Measurements from ENCODE around the gene LRP1.

LRP1 gene

GRCh38 chr12:57224973-57225679, 96.8 kb downstream of the LRP1 start:
- 0 out of 2 replicates have a peak overlapping the region, but pooled peaks have one; percentile 13 for H3K27ac ChIP-seq
- no peak for TF ChIP-seq ZFX (IDR thresholded peaks at IDR 0.05; ENCODE audit: borderline replicate concordance)
- TF ChIP-seq CTCF (IDR thresholded peaks at IDR 0.05), result peak; percentile 66

- H3K27ac ChIP-seq, result peak overlapping the region; percentile 100; the same call in 1 of the 2 replicates
- no peak for TF ChIP-seq ZFX (IDR thresholded peaks at IDR 0.05; ENCODE audit: borderline replicate concordance)
- no peak for TF ChIP-seq CTCF (IDR thresholded peaks at IDR 0.05)
These were observed 97.5 kb downstream of the LRP1 start for GRCh38 chr12:57225680-57226210.

GRCh38 chr12:57226588-57227314, 98.5 kb downstream of the LRP1 start:
- TF ChIP-seq ZFX (IDR thresholded peaks at IDR 0.05; ENCODE audit: borderline replicate concordance), result no peak
- TF ChIP-seq CTCF (IDR thresholded peaks at IDR 0.05), result no peak
- H3K27ac ChIP-seq, result peak overlapping the region; percentile 100

- no peak for TF ChIP-seq ZFX (IDR thresholded peaks at IDR 0.05; ENCODE audit: borderline replicate concordance)
- TF ChIP-seq CTCF (IDR thresholded peaks at IDR 0.05), result no peak
- peak overlapping the region; percentile 100 for H3K27ac ChIP-seq
These were observed 99.2 kb downstream of the LRP1 start for GRCh38 chr12:57227315-57228115.

GRCh38 chr12:57229046-57229633, 100.9 kb downstream of the LRP1 start:
- no peak for TF ChIP-seq ZFX (IDR thresholded peaks at IDR 0.05; ENCODE audit: borderline replicate concordance)
- TF ChIP-seq CTCF (IDR thresholded peaks at IDR 0.05), result no peak
- H3K27ac ChIP-seq, result peak overlapping the region; percentile 100

GRCh38 chr12:57229634-57230380, 101.5 kb downstream of the LRP1 start, which contains the start of gene SHMT2:
Gene SHMT2, plus strand, starts transcription at chr12:57229711. Its CDS starts 68 bp downstream, at chr12:57229779.
- H3K27ac ChIP-seq, result peak within 1 kb of the TSS; percentile 100
- TF ChIP-seq ZFX (IDR thresholded peaks at IDR 0.05; ENCODE audit: borderline replicate concordance) (no peak), CTCF (IDR thresholded peaks at IDR 0.05) (no peak)

Measured in 22Rv1 (cell line).